GM12873 (cell line): ENCODE results near the gene TGM3.

Experiments used
- TF ChIP-seq, protein P1 (sequence below): IDR thresholded peaks from 2 replicates; pipeline ENCODE4 v1.5.1; 2012; ENCODE audit warnings: low read depth, mild to moderate bottlenecking, moderate library complexity, low read length, control low read depth; ENCODE audit not compliant: insufficient read depth; ENCODE audit errors: missing control alignments

The TGM3 gene

DNA sequence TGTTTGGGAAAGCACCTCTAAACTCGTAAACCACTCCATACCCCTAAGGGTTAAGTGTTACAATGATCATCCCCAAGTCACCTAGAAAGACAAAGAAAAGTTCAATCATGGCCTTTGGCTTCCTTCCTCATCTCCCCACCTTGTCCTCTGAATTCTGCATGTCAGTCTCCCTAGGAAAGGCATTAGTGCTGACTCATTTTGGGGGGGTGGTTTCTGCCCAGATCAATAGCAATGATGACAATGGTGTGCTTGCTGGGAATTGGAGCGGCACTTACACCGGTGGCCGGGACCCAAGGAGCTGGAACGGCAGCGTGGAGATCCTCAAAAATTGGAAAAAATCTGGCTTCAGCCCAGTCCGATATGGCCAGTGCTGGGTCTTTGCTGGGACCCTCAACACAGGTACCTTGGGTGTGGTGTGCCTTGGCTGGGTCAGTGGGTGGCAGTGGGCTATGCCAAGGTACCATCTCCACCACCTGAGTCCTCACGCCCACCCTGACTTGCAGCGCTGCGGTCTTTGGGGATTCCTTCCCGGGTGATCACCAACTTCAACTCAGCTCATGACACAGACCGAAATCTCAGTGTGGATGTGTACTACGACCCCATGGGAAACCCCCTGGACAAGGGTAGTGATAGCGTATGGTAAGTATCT lies 21.2 kb downstream of the TGM3 start:
- TF ChIP-seq, protein P1, sequence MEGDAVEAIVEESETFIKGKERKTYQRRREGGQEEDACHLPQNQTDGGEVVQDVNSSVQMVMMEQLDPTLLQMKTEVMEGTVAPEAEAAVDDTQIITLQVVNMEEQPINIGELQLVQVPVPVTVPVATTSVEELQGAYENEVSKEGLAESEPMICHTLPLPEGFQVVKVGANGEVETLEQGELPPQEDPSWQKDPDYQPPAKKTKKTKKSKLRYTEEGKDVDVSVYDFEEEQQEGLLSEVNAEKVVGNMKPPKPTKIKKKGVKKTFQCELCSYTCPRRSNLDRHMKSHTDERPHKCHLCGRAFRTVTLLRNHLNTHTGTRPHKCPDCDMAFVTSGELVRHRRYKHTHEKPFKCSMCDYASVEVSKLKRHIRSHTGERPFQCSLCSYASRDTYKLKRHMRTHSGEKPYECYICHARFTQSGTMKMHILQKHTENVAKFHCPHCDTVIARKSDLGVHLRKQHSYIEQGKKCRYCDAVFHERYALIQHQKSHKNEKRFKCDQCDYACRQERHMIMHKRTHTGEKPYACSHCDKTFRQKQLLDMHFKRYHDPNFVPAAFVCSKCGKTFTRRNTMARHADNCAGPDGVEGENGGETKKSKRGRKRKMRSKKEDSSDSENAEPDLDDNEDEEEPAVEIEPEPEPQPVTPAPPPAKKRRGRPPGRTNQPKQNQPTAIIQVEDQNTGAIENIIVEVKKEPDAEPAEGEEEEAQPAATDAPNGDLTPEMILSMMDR: no peak

DNA sequence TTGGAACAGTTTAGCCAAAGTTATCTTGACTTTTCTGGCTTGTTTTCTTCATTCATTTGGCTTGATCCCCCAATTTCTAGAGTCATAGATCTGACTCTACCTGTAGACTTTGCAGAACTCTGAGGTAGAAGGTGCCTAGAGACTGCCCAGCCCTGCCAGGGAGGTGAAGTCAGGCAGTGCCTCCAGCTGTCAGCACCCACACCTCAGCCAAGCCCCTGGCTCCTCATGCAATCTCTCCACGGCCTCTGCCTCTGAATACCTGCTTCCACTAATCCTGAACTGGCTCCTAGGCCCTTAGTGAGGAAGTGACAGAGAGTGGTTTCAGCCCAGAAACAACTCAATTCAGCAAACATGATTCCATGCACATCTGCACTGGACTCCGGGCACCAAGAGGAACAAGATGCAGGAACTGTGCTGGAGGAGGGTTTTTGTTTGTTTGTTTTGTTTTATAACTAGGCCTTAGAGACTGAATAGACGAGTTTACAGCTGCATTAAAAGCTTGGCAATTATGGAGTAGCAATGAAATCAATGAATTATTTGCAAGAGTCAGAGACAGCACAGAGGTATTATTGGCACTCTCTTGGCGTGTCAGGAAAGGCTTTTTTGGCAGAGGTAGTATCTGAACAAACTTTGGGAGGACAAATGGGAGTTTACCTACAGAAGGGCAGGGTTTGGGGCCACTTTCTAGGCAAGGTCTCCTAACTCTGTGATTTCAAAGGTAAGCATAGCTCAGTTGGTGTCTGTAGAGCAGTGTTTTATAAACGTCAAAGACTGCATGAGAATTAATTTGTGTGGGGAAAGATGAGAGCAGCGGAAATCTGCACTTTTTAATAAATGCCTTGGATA lies 25.2 kb downstream of the TGM3 start:
- TF ChIP-seq, protein P1: no peak

DNA sequence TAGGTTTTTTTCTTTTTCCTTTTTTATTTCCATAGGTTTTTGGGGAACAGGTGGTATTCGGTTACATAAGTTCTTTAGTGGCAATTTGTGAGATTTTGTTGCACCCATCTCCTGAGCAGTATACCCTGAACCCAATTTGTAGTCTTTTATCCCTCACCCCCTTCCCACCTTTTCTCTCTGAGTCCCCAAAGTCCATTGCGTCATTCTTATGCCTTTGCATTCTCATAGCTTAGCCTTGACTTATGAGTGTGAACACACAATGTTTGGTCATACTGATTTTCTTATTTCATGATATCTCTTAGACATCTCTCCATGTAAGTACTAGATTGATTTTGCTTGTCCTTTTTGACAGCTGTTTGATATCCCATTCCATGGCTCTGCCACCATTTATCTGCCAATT lies 27.2 kb downstream of the TGM3 start:
- TF ChIP-seq, protein P1: no peak

DNA sequence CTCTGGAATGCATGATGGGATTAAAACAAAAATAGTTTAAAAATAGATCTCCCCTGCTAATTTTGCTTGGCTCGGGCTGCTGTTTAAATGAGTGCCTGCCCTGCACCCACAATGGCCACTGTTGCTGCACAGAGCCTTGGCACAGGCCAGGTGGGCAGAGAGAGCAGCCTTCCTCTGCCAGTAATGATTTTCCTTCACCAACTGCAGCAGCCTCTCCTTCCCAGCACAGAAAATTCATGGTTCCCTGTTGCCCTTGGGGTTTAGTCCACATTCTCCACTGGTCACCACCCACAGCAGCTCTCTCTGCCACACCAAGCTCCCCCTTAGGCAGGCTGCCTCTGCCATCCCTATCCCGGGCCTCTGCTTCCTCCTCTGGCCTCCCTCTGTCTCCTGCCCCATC lies 30.2 kb downstream of the TGM3 start:
- TF ChIP-seq, protein P1: no peak

DNA sequence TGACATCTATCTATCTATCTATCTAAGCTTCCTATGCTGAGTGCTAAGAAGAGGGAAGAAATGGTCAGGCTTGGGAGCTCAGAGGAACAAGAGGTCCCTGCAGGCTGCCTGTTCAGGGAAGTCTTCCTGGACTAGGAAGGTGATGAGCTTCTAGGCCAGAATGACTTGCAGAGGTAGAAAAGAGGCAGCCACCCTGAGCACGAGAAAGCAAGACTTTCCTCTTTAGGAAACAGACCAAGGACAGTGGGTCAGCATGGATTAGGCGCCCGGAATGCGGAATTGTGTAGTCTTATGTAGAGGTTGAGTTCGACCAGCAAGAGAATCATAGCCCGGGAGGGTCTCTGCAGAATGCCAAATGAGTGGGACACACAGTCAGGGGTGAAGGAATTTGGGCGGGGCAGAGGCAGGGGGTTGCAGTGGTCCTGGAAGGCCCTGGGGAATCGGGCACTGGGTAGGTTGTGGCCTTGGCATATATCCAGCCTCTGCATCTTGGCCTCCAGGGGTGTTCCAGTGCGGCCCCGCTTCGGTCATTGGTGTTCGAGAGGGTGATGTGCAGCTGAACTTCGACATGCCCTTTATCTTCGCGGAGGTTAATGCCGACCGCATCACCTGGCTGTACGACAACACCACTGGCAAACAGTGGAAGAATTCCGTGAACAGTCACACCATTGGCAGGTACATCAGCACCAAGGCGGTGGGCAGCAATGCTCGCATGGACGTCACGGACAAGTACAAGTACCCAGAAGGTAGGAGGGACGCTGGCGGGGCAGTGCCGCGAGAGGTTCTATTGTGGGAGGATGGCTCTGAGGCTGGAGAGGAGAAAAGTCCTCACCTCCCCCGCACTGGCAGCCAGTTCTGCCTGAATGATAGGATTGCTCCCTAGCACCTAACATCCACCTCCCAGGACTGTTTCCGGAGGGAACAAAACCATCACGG lies 32.1 kb downstream of the TGM3 start:
- TF ChIP-seq, protein P1: no peak

DNA sequence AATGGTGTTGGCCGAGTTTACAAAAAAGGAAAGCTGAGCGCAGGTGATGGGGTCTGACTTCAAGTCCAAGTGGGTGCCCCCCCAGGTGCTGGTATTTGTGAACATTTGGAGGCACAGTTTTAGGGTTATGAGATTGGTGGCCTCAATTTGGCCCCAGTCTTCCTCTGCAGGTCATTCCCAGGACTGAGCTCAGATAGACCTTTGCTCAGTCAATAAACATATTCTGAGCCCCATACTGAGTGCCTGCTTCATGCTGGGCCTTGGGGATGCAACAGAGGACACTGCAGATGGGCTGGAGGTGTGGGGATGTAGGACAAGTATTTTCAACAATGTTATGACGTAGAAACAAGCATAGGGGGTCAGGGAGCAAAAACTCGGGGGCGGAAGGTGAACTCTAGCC lies 33.5 kb downstream of the TGM3 start:
- TF ChIP-seq, protein P1: no peak
